Nephron progenitor cell (in vitro differentiated cells): ENCODE results near the gene DIP2C.
A peak's percentile ranks its signal among the peaks of the same experiment; 100 is the strongest.

Experiments used
- DNase-seq: peaks from one replicate; pipeline ENCODE4 v3.0.0; 2021
- H3K27ac Mint-ChIP-seq: 2 replicates; pipeline ENCODE4 v1.8.0; 2021; ENCODE audit warnings: mild to moderate bottlenecking, moderate library complexity, mixed read lengths
- H3K27me3 Mint-ChIP-seq: 2 replicates; pipeline ENCODE4 v1.8.0; 2021; ENCODE audit warnings: mild to moderate bottlenecking, low read depth, mixed read lengths; ENCODE audit not compliant: poor library complexity
- H3K36me3 Mint-ChIP-seq: 2 replicates; pipeline ENCODE4 v1.8.0; 2021; ENCODE audit warnings: low read depth, mixed read lengths
- H3K4me1 Mint-ChIP-seq: 2 replicates; pipeline ENCODE4 v1.8.0; 2021; ENCODE audit warnings: mixed read lengths
- H3K4me3 Mint-ChIP-seq: 2 replicates; pipeline ENCODE4 v1.8.0; 2021; ENCODE audit warnings: mild to moderate bottlenecking, moderate library complexity, mixed read lengths
- H3K9me3 Mint-ChIP-seq: 2 replicates; pipeline ENCODE4 v1.8.0; 2021; ENCODE audit warnings: mild to moderate bottlenecking, moderate library complexity, mixed read lengths
- TF ChIP-seq, protein P1 (sequence below): fragments of 200-600 bp; sonication (generic); IDR thresholded peaks from 2 replicates; pipeline ENCODE4 v1.5.0; 2021; ENCODE audit warnings: antibody characterized with exemption

DIP2C gene

DNA sequence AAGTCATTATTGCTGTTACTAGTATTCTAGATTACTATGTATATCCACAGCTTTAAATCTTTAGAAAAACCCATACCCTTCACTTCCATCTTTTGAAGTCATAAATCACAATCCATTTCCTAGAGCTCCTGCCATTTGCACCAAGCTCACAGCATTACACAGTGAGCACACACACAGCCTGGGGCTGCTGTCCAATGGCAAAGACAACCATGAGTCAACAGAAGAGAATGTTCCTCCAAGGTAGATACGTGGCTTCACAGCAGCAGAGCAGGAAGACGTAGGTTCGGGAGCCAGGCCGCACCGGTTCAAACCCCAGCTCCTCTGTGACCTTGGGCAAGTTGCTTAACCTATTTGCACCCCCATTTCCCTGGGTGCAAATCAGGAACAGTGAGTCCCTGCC lies 234.6 kb downstream of the DIP2C start:
- peaks cover 7% of the 10 kb centered on the region for H3K36me3 Mint-ChIP-seq
- H3K27me3 Mint-ChIP-seq: no peaks in the 10 kb centered on the region
- no peaks in the 10 kb centered on the region for H3K9me3 Mint-ChIP-seq
- no peak for DNase-seq
- H3K4me1 Mint-ChIP-seq: peaks cover 84% of the 10 kb centered on the region
- no peak overlapping the region for H3K4me3 Mint-ChIP-seq
- TF ChIP-seq, protein P1, sequence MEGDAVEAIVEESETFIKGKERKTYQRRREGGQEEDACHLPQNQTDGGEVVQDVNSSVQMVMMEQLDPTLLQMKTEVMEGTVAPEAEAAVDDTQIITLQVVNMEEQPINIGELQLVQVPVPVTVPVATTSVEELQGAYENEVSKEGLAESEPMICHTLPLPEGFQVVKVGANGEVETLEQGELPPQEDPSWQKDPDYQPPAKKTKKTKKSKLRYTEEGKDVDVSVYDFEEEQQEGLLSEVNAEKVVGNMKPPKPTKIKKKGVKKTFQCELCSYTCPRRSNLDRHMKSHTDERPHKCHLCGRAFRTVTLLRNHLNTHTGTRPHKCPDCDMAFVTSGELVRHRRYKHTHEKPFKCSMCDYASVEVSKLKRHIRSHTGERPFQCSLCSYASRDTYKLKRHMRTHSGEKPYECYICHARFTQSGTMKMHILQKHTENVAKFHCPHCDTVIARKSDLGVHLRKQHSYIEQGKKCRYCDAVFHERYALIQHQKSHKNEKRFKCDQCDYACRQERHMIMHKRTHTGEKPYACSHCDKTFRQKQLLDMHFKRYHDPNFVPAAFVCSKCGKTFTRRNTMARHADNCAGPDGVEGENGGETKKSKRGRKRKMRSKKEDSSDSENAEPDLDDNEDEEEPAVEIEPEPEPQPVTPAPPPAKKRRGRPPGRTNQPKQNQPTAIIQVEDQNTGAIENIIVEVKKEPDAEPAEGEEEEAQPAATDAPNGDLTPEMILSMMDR: no peak
- H3K27ac Mint-ChIP-seq: no peak overlapping the region

DNA sequence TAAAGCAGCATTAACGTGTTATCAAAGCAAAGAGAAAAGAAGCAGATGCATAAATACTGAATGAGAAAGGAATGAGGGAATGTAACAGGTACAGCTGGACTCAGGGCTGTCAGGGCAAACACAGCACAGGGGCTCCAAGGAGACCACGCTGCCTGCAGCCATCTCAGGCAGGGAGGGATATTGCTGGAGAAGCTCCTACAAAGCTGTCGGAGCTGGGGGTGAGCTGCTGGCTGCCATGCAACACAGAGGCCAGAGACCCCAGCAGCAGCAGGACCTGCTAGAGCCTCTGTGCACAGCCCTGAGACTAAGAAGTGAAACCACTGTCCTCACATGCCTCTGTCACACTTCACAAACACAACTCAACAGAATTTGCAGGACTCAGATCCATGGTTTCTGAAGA lies 235.8 kb downstream of the DIP2C start:
- no peaks in the 10 kb centered on the region for H3K27me3 Mint-ChIP-seq
- TF ChIP-seq, protein P1: no peak
- peaks cover 4% of the 10 kb centered on the region for H3K9me3 Mint-ChIP-seq
- no peak overlapping the region for H3K4me3 Mint-ChIP-seq
- peak overlapping the region; percentile 9 for H3K27ac Mint-ChIP-seq
- no peak for DNase-seq
- peaks cover 77% of the 10 kb centered on the region for H3K4me1 Mint-ChIP-seq
- H3K36me3 Mint-ChIP-seq: peaks cover 6% of the 10 kb centered on the region

DNA sequence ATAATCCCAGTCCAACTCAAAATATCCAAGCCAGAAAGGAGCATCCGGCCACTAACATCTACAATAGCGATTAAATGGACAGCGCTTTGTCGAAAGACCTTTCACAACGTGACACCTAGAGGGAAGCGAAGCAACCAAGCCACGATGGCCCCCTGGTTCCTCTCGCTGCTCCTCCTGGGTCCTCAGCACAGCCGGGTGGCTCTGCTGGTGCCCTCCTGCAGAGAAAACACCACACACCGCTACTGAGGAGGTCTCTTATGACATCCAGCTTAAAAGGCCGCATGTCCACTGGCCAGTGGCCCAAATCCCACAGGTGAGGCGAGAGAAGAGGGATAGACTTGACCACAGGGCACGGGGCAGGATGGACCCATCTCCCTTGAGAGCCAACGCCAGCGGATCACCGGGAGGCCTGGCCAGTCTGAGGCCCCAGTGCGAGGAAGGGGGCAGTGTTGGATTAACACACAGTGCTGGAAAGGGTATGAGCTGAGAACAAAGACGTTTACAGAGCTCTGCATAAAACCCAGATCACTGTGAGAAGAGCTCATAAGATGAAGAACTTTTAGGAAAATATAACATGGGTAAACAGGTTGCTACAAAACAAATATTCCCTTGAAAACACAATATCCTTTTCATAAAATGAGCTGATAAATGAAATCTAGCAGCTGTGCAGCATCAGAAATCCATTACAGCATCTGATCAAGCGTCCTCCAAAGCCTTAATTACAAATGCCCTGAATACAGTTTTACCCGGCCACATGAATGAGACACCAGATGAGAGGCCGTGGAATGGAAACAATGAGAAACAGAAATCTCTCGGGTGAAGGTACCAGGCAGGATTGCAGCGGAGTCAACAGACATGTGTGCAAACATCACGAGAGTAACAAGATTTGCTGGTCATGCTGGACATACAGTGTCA lies 236.7 kb downstream of the DIP2C start:
- Mint-ChIP-seq H3K4me1 (peaks cover 69% of the 10 kb centered on the region), H3K36me3 (peaks cover 14% of the 10 kb centered on the region), H3K4me3 (no peak overlapping the region), H3K27ac (peak overlapping the region; percentile 50), H3K9me3 (peaks cover 4% of the 10 kb centered on the region), H3K27me3 (peaks cover 3% of the 10 kb centered on the region)
- TF ChIP-seq, protein P1: no peak
- no peak for DNase-seq

DNA sequence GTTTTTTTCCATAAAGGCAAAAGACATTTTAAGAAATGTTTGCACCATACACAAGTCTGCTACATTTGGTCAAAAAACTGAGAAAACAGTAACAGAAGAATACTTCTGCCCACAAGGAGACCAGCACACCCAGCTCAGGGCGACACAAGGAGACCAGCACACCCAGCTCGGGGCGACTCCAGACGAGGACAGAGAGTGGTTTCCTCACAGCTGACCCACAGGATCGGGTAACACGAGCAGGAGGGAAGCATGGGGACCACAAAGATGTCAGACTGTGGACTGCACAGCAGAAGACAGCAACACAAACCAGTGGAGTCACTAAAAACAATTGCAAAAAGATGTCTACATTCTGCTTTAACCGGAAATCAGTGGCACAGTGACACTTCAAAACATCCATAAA lies 237.6 kb downstream of the DIP2C start:
- peaks cover 60% of the 10 kb centered on the region for H3K4me1 Mint-ChIP-seq
- peaks cover 3% of the 10 kb centered on the region for H3K27me3 Mint-ChIP-seq
- DNase-seq: no peak
- TF ChIP-seq, protein P1: no peak
- no peak overlapping the region for H3K4me3 Mint-ChIP-seq
- H3K27ac Mint-ChIP-seq: peak overlapping the region; percentile 84
- H3K9me3 Mint-ChIP-seq: peaks cover 12% of the 10 kb centered on the region
- peaks cover 21% of the 10 kb centered on the region for H3K36me3 Mint-ChIP-seq

DNA sequence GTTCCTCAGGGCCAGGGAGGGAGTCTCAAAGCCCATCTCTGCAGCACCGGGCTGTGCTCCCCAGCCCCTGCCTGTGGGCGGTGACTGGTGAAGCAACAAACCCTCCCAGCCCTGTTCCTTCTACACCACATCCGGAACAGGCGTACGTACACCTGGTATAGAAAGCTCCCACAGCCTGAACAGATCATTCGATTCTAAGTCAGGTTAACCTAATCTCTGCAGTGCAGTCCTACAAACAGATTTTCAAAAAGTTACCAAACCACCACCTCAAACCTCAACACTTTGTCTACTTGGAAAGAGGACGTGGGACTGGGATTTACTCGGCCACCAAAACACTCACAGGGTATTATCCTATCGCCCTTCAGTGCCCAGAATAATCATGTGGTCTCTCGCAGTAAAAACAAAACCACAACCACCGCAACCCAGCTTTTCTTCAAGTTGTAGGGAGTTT lies 238.4 kb downstream of the DIP2C start:
- Mint-ChIP-seq H3K4me1 (peaks cover 52% of the 10 kb centered on the region), H3K27me3 (peaks cover 3% of the 10 kb centered on the region), H3K9me3 (peaks cover 17% of the 10 kb centered on the region), H3K27ac (peak overlapping the region; percentile 84), H3K4me3 (no peak overlapping the region), H3K36me3 (peaks cover 29% of the 10 kb centered on the region)
- TF ChIP-seq, protein P1: no peak
- DNase-seq: no peak
